ENCODE measurements around the gene PKNOX2.
A peak's percentile ranks its signal among the peaks of the same experiment; 100 is the strongest.

Gene PKNOX2

DNA sequence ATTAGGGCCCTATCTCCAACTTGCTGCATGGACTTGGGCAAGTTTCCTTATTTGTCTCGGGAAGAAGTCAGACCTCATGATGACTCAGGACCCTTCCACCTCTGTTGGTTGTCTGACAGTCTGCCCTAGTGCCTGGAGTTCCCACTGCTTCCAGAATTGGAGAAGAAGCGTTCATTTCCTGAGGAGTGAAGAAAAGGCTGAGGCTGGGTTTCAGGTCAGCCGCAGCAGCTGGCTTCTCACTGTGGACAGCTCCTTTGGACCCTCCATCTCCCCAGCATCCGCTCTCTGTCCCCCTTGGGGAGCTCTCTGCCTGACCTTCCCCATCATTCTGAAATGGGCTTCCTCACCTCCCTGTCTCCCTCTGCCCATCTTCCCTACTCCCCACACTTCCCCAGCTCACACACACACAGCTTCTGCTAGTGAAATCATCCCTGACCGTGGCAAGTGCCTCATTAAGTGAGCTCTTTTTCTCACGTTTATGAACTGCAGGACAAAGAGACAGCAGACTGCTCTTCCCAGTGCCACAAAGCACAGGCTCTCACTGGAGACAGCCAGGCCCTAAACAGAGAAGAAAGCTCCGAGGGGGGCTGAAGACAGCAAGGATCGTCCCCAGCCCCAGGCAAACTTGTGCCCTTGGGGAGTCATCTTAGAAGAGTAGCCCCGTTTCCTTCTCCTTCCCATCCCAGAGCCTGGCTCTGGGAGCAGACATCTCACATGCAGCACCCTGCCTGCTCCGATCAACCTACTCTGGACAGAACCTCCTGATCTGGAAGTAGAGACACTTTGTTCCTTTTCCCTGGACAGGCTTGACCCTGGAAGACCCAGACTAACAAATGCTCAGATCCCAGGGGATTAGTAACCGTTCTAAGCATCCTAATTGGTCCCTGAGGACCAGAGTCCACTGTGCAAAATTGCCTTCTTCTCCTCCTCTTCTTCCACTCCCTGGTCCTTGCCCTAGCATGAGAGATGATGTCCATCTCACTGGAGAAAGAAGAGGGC lies 173.6 kb downstream of the PKNOX2 start:
- H3K27ac Mint-ChIP-seq = no peak overlapping the region
- DNase-seq (ENCODE audit: low spot score in 2 of 2) (no peak), ATAC-seq (ENCODE audit: low read depth) (no peak)
- H3K9me3 Mint-ChIP-seq = no peaks in the 10 kb centered on the region
- H3K36me3 Mint-ChIP-seq = no peaks in the 10 kb centered on the region
- H3K27me3 Mint-ChIP-seq = peaks cover 11% of the 10 kb centered on the region
- H3K4me3 Mint-ChIP-seq = no peak overlapping the region
- no peaks in the 10 kb centered on the region for H3K4me1 Mint-ChIP-seq

DNA sequence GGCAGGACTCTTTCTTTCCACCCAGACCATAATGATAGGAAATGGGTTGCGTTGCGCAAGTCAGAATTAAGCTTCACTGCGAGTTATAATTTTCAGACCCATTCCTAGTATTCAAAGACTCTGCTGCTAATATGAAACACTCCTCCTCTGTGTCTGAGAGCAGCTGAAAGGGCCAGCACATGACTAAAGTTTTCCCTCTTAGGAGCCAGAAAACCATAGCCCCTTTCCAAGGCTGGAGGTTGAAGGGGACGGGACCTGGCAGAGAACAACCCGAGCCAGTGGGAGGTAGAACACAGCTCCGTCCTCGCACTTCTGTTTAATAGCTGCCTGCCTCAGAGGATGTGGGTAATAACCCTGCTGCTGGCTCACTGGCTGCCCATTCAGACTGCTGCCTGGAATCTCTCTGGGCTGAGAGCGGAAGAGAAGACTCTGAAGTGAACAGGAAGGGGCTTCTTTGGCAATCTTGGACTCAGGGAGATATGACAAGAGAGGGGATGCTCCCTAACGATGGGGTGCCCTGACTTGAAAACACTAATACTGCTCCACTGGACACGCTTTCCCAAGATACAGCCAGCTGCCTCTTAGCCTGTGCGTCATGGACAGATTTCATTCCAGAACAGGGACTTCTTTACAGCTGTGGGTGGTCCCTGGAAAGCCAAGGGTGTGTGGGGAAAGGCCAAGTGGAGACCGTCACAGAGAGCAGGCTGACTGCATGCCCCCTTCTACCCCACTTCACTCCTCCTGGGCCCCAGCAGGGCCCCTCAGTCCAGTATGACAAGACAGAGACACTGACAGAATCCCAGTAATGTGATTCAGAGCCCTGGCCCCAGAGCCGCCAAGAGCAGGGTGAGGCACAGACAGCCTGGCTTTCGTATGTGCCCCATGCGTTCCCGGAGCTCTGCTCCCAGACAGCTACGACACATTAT lies 174.6 kb downstream of the PKNOX2 start:
- H3K27ac Mint-ChIP-seq = no peak overlapping the region

DNA sequence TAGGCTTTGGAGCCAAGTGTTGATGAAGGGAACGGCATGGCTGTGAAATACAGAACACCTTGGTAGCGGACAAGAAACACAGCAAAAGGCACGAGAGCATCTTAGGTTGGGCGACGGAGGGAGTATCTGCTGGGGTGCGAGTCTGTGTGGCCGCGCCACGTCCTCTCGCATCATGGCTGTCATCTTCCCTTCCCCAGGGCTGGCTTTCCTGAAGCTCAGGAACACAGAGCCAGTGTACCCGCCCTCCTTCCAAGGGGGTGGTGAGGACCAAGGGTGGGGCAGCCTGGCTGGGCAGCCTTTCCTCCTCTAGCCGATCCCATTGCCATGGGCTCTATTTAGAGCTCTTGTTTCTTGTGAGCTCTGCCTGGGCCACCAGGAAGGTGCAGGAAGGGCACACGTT lies 177.1 kb downstream of the PKNOX2 start:
- Mint-ChIP-seq H3K27ac (no peak overlapping the region), H3K4me1 (no peaks in the 10 kb centered on the region), H3K36me3 (no peaks in the 10 kb centered on the region), H3K27me3 (peaks cover 18% of the 10 kb centered on the region), H3K4me3 (no peak overlapping the region), H3K9me3 (no peaks in the 10 kb centered on the region)
- DNase-seq (ENCODE audit: low spot score in 2 of 2) = no peak
- ATAC-seq (ENCODE audit: low read depth) = no peak

More for the DNA sequence above, 174.6 kb downstream of the PKNOX2 start:
- Mint-ChIP-seq H3K9me3 (no peaks in the 10 kb centered on the region), H3K27me3 (peaks cover 11% of the 10 kb centered on the region), H3K4me3 (no peak overlapping the region), H3K4me1 (no peaks in the 10 kb centered on the region), H3K36me3 (no peaks in the 10 kb centered on the region)
- no peak for ATAC-seq (ENCODE audit: low read depth)
- no peak for DNase-seq (ENCODE audit: low spot score in 2 of 2)

DNA sequence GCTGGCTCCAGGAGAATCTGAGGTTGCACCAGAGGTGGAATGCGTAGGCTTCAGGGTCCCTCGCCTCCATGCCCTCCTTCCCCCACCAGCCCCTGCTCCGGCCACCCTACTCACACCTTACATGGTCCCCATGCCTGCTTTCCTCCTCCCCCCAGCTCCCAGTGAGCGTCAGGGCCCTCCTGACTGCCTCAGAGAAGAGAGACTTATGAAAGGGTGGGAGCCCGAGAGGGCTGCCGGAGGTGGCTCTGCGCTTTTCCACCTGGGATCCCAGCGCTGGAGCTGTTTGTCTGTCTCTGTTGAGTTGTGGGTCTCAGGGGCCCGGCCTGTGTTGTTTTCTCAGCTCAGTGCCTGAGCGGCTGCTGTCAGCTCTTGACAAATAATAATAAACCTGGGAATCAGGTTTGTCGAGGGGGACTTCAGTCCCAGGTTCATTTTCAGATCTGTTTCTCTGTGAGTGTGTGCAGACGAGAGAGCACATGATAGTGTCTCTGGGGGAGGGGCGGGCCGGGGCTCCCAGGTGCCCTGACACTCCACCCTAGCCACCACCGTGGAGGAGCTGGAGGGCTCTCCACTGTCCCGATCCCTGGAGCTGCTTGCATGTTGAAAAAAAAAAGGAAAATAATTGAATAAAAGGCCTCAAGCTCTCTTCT lies 177.9 kb downstream of the PKNOX2 start:
- DNase-seq (ENCODE audit: low spot score in 2 of 2) = no peak
- no peak overlapping the region for H3K4me3 Mint-ChIP-seq

DNA sequence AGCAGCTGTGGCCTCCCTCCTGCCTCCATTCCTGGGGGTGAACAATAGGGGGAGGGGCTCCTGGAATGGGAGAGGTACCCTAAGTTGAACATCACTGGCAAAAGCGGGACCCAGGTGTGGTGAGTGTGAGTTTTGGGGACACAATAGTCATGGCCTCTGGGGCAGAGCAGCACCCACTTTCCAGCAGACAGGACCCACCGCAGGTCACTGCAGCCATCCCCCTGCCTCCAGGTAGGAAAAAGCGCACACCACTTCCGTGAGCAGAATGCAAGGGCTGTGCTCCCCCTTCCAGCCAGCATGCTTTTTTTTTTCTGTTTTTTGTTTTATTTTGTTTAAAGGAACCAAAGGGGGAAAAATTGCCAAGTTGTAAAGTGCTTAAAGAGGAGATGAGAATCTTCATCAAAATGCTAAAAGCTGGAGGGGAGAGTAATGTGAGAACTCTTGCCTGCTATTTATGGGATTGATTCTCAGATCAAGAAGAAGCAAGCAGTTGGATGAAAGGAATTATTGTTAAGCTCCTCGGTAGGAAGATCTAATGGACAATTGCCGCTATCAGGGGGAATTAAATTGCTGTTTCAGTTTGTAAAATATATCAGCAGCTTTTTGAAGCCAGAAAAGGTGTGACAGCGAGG lies 178.7 kb downstream of the PKNOX2 start:
- Mint-ChIP-seq H3K27ac (no peak overlapping the region), H3K27me3 (peaks cover 15% of the 10 kb centered on the region), H3K4me1 (no peaks in the 10 kb centered on the region), H3K9me3 (no peaks in the 10 kb centered on the region), H3K36me3 (no peaks in the 10 kb centered on the region), H3K4me3 (no peak overlapping the region)
- DNase-seq (ENCODE audit: low spot score in 2 of 2) (no peak), ATAC-seq (ENCODE audit: low read depth) (no peak)

More for the DNA sequence above, 177.9 kb downstream of the PKNOX2 start:
- H3K27me3 Mint-ChIP-seq = peaks cover 18% of the 10 kb centered on the region
- no peaks in the 10 kb centered on the region for H3K9me3 Mint-ChIP-seq
- no peak overlapping the region for H3K27ac Mint-ChIP-seq
- no peaks in the 10 kb centered on the region for H3K4me1 Mint-ChIP-seq
- no peaks in the 10 kb centered on the region for H3K36me3 Mint-ChIP-seq
- no peak for ATAC-seq (ENCODE audit: low read depth)

DNA sequence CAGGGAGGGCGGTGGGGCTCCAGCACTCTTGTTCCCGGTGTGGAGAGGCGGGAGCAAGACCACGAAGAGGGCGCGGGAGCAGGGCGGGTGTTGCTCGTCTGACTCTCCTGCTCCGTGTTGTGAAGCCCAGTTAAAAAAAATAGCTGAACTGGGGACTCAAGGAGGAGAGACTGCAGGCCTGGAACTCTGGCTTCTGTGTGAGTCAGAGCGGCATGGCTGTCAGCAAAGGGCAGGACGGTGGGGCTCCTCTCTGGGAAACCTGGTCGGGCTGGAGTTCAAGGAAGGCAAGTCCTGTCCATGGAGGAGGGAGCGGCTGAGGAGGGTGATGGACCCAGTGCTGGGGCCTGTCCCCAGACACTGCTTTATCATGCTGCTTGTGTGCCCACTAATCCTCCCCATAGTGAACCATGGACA lies 179.2 kb downstream of the PKNOX2 start:
- ATAC-seq (ENCODE audit: low read depth) = no peak
- H3K27ac Mint-ChIP-seq = no peak overlapping the region

DNA sequence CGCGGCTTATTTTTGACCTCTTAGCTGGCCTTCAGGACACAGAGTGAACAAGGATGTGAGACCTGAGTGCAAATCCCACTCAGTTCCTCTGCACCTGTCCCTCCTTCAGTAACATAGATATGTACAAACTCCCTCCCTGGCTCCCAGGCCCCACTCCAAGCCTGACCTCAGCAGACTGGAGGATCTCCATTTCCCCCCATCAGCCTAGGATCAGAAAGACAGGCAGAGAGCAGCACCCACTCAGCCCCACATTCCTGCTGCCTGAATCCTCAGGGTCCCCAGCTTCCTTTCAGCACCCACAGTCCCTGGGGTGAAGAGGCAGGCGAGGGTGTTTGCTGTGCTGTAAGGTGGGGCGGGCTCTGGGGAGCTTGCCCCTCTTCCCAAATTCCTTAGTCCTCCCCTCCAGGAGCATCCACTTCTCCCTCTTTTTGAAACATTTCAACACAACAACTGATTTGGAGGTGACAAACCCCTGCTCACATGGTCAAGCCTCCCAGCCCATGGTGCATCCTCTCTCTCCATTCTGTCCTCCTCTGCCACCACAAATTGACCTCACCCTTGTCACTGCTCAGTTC lies 180.4 kb downstream of the PKNOX2 start:
- H3K4me3 Mint-ChIP-seq = no peak overlapping the region

More for the DNA sequence above, 179.2 kb downstream of the PKNOX2 start:
- no peaks in the 10 kb centered on the region for H3K4me1 Mint-ChIP-seq
- DNase-seq (ENCODE audit: low spot score in 2 of 2) = no peak
- H3K27me3 Mint-ChIP-seq = peaks cover 12% of the 10 kb centered on the region
- no peak overlapping the region for H3K4me3 Mint-ChIP-seq
- no peaks in the 10 kb centered on the region for H3K9me3 Mint-ChIP-seq
- no peaks in the 10 kb centered on the region for H3K36me3 Mint-ChIP-seq

DNA sequence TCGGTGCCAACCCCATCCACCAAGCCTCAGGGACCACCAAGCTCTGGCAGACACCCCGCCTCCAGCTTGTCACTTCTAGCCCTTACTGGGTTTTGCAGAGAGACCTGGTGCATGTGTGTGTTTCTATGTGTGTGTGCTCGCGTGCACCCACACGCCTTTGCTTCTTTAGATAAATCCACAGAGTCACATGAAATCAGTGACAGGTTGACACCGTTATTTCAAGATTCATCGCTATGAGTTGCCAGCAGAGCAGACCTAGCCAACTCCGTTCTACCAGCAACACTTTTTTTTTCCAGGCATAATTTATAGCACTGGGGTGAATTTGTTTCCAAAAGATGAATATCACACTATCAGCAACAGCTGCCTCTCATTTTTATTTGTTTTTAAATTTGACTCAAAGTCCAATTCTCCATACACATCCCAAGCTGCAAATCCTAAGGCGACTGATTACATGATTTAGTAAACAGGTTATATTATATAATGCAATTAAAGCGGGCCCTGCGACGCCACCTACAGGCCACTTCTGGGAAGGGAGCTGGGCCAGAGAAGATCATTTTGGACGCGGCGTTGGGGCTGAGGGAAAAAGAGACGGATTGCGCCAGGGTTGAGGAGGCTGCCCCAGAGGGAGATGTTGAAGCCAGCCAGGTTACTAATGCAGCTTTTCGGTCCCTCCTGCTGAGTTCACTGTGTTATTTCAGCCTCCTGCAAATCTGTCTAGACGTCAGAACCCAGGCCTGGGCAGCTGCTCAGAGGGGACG lies 181.0 kb downstream of the PKNOX2 start:
- Mint-ChIP-seq H3K27ac (no peak overlapping the region), H3K27me3 (peaks cover 15% of the 10 kb centered on the region), H3K9me3 (no peaks in the 10 kb centered on the region), H3K4me1 (peaks cover 2% of the 10 kb centered on the region), H3K36me3 (no peaks in the 10 kb centered on the region), H3K4me3 (no peak overlapping the region)
- DNase-seq (ENCODE audit: low spot score in 2 of 2) = peak in 1 of 2 donors; percentile 18
- no peak for ATAC-seq (ENCODE audit: low read depth)

More for the DNA sequence above, 180.4 kb downstream of the PKNOX2 start:
- Mint-ChIP-seq H3K27ac (no peak overlapping the region), H3K27me3 (peaks cover 15% of the 10 kb centered on the region), H3K36me3 (no peaks in the 10 kb centered on the region), H3K9me3 (no peaks in the 10 kb centered on the region), H3K4me1 (peaks cover 2% of the 10 kb centered on the region)
- ATAC-seq (ENCODE audit: low read depth) (no peak), DNase-seq (ENCODE audit: low spot score in 2 of 2) (no peak)

DNA sequence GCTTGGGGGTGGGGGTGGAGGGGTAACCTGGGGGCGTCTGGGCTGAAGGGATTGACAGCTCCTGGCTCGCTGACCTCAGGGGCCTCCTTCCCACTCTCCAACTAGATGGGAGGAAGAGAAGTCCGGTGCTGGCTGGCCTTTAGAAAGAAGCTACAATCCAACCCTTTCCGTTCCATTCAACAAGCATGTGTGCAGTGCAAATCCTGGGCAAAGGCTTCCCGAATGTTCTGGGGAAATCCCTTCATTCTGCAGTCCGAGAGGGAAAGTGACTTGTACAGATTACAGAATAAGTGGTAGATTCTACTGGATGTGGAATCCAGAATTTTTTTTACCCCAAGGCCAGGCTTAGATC lies 181.6 kb downstream of the PKNOX2 start:
- Mint-ChIP-seq H3K9me3 (no peaks in the 10 kb centered on the region), H3K4me1 (peaks cover 2% of the 10 kb centered on the region), H3K27me3 (peaks cover 15% of the 10 kb centered on the region), H3K36me3 (no peaks in the 10 kb centered on the region), H3K4me3 (no peak overlapping the region), H3K27ac (no peak overlapping the region)
- ATAC-seq (ENCODE audit: low read depth) (no peak), DNase-seq (ENCODE audit: low spot score in 2 of 2) (no peak)

DNA sequence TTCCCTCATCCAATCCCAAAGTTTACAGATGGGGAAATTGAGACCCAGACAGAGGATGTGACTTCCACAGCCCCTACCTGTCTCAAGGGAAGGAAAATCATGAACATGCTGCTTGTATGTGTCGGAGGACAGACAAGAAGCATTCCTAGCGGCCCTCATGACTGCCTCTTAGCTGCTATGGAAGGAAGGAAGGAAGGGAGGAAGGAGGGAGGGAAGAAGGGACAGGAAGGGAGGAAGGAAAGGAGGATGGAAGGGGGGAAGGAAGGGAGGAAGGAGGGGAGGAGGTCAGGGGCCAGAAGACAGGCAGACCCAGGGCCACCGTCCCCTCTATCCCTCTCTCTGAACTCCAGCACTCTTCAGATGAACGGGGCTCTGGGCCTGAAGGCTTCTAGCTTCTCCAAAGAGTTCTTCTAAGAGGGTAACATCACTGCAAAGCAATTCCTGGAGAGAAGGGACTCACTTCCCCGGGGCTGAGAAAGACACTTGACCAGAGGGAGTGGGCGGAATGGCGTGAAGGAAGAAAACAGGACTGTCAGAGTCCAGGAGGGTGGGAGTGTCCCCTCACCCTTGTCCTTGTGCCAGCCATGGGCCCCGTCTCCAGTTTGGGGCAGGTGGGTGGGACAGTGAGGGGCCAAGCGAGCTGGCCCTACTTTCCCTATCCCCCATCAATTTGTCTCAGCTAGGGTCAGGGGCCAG lies 182.2 kb downstream of the PKNOX2 start:
- Mint-ChIP-seq H3K9me3 (no peaks in the 10 kb centered on the region), H3K36me3 (no peaks in the 10 kb centered on the region), H3K27ac (no peak overlapping the region), H3K27me3 (peaks cover 11% of the 10 kb centered on the region), H3K4me1 (peaks cover 2% of the 10 kb centered on the region), H3K4me3 (no peak overlapping the region)
- ATAC-seq (ENCODE audit: low read depth) (no peak), DNase-seq (ENCODE audit: low spot score in 2 of 2) (no peak)

DNA sequence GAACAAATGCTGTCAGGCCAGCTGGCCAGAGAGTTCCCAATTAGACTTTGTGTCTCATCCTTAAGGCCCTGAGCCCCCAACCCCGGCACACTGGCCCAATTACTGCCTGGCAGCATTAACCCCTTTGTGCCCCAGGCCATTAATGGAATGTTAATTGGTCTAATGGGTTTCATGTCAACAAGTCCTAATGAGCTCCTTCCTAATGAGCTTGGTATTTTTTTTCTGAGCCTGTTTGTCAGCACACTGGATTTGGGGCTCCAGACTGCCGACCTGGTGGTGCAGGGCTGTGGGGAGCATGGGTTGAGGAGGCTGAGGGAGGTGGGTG lies 182.7 kb downstream of the PKNOX2 start:
- H3K9me3 Mint-ChIP-seq = no peaks in the 10 kb centered on the region
- no peak overlapping the region for H3K4me3 Mint-ChIP-seq
- DNase-seq (ENCODE audit: low spot score in 2 of 2) (no peak), ATAC-seq (ENCODE audit: low read depth) (no peak)
- H3K27me3 Mint-ChIP-seq = peaks cover 15% of the 10 kb centered on the region
- no peak overlapping the region for H3K27ac Mint-ChIP-seq
- no peaks in the 10 kb centered on the region for H3K36me3 Mint-ChIP-seq
- peaks cover 2% of the 10 kb centered on the region for H3K4me1 Mint-ChIP-seq

DNA sequence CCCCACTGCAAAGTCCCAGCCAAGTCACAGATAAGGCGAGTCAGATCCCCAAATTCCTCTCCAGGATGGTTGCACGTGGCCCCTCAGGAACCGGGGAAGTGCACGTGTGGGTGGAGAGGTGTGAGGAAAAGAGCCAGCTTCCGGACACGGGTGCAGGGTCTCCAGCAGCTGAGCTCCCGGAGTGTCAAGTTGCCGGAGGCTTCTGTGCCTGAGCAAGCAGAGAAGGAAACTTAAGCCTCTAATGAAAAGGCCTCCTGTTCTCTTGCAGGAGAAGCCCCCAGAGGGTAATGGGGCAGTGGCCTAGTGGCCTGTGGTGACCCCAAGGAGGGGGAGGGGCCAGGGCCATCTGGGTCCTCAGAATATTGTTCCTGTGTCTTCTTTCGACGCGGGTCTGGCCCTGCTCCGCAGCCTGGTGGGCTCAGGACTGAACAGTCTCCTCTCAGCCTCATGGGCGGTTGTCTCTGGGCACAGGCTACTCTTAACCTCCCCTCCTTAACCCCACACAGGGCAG lies 183.6 kb downstream of the PKNOX2 start:
- H3K36me3 Mint-ChIP-seq = no peaks in the 10 kb centered on the region
- H3K27ac Mint-ChIP-seq = no peak overlapping the region
- DNase-seq (ENCODE audit: low spot score in 2 of 2) (no peak), ATAC-seq (ENCODE audit: low read depth) (no peak)
- peaks cover 19% of the 10 kb centered on the region for H3K27me3 Mint-ChIP-seq
- H3K4me1 Mint-ChIP-seq = peaks cover 2% of the 10 kb centered on the region
- H3K9me3 Mint-ChIP-seq = no peaks in the 10 kb centered on the region
- no peak overlapping the region for H3K4me3 Mint-ChIP-seq
